AG08396 (cell line): ENCODE results near the gene ARHGEF11.
"Not testable (repeated sequence)": the region's sequence is repeated elsewhere in the genome, so short reads cannot be mapped to it uniquely, and the experiment has no call there.

Experiments
- DNase-seq: peaks from one replicate; pipeline ENCODE4 v3.0.0; 2012; ENCODE audit warnings: low spot score, mixed read lengths

The ARHGEF11 gene, protein sequence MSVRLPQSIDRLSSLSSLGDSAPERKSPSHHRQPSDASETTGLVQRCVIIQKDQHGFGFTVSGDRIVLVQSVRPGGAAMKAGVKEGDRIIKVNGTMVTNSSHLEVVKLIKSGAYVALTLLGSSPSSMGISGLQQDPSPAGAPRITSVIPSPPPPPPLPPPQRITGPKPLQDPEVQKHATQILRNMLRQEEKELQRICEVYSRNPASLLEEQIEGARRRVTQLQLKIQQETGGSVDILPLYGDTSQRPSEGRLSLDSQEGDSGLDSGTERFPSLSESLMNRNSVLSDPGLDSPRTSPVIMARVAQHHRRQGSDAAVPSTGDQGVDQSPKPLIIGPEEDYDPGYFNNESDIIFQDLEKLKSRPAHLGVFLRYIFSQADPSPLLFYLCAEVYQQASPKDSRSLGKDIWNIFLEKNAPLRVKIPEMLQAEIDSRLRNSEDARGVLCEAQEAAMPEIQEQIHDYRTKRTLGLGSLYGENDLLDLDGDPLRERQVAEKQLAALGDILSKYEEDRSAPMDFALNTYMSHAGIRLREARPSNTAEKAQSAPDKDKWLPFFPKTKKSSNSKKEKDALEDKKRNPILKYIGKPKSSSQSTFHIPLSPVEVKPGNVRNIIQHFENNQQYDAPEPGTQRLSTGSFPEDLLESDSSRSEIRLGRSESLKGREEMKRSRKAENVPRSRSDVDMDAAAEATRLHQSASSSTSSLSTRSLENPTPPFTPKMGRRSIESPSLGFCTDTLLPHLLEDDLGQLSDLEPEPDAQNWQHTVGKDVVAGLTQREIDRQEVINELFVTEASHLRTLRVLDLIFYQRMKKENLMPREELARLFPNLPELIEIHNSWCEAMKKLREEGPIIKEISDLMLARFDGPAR (N-terminal part only)

DNA sequence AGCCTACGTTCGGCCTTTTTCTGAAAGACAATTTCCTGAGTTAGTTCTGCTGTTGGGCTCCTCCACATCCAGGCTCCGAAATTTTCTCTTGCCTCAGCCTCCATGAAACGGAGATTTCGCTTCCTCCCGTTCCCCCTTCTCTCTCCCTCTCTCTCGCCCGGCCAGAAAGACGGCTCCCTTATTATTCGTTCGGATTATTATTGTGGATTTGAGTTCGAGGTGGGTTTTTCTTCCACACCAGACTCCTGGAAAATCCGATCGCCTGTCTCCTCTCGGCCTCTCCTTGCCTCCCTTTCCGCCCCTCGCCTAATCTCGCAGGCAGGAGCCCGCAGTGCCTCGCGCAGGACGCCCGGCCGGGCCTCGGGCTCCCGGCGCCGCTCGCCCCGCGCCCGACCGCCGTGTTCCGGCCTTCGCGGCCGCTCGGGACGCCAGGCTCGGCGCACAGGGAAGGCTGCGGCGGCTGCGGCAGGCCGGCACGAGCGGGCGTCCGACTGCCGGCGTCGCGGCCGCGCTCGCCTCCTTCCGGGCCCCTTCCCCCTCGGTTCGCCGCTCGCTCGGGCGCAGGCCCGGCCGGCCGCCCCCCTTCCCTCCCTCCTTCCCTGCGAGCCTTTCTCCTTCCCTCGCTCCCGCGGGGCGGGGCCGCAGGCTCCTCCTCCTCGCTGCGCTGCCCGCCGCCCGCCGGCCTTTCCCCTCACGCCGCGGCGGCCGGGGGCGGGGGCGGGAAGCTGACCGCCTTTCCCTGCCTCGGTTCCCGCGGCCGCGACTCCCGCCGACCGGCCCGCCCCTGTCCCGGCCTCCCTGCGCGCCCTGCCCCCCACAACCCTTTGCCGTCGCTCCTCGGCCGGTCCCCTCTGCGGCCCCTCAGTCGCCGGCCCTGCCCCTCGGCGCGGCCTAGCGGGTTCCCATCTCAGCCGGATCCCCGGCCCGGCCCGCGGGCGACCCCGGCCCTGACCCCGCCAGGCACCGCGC is at the start of gene ARHGEF11:
ARHGEF11 (minus strand) TSS at position 493 of the 969 bp plus-strand sequence. CDS start 1,412 bp downstream, outside the sequence.
- DNase-seq = peak; percentile 96

GRCh38 chr1:157095091-157095490 is 49.5 kb upstream of the ARHGEF11 start:
- no peak for DNase-seq

DNA sequence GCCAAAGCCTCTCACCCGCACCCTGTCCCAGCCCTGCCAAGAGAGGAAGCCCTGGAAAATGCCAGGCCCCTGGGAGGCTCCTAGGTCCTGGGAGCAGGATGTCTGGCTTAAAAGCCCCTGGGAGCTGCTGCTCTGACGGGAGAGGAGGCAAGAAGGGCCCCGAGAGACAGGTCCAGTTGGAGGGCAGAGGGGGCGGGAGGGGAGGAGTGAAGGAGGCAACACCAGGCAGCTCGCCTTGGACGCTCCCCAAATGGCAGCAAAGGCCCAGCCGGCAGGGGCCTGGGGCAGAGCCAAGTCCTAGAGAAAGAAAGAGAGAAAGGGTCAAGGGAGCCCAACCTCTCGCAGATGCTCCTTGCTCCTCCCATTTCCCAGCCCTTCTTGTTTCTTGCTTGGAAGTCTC is 47.3 kb upstream of the ARHGEF11 start:
- DNase-seq = peak; percentile 33

GRCh38 chr1:157091668-157092273 is 46.2 kb upstream of the ARHGEF11 start:
- DNase-seq = no peak

DNA sequence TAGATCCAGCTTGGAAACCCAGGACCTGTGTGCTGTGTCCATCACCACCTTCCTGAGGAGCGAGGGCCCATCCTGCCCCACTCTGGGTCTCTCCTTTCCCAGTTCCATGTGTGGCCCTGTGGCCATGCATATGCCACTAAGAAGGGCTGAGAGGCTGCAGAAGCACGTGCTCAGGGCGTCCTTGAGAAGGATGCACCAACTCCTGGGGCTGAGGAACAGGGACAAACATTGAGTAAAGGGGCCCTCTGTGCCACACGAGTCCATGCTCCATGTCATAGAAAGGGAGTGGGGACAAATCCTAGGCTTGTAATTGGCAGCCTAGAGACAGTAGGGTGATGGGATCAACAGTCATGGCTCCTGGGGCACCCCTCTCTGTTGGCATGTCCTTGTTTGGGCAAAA is 45.6 kb upstream of the ARHGEF11 start:
- no peak for DNase-seq

DNA sequence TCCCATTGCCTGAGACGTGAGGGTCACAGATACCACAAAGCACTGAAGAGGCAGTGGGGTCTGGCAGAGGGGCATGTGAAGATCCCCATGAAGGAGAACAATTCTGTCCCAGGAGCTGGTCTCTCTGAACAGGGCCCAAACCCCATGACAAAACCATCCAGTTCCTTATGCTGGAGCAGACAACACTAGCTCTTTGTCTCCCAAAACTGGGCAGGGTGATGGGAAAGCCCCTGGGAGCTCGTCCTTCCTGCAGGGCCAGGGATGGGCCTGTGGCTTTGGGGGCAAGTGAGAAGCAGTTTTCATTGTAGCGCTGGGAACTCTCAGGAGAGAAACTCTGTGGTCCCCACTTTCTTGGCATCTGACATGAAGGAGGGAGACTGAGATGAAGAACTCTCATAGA is 45.2 kb upstream of the ARHGEF11 start:
- no peak for DNase-seq

- peak; percentile 90 for DNase-seq
Measured at GRCh38 chr1:157090196-157090647, 44.7 kb upstream of the ARHGEF11 start.

DNA sequence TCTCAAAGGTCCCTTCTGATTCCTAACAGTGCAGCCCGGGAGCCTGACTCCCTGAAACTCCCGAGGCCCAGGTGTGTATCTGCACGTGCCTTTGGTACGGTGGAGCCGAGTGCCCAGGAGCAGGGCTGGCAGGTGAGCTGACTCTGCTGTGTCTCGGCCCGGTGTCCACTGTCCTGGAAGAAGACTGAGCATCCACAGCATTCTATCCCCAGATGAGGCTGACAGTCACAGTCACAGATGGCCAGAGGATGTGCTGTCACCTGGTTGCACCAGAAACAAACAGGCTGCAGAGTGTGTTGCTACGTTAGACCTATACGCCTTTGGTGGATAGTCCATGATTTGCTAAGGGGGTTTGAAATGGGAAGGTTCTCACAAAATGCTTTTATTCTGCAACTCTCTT is 44.2 kb upstream of the ARHGEF11 start:
- DNase-seq = no peak

GRCh38 chr1:157088607-157089006 is 43.1 kb upstream of the ARHGEF11 start:
- no peak for DNase-seq

DNA sequence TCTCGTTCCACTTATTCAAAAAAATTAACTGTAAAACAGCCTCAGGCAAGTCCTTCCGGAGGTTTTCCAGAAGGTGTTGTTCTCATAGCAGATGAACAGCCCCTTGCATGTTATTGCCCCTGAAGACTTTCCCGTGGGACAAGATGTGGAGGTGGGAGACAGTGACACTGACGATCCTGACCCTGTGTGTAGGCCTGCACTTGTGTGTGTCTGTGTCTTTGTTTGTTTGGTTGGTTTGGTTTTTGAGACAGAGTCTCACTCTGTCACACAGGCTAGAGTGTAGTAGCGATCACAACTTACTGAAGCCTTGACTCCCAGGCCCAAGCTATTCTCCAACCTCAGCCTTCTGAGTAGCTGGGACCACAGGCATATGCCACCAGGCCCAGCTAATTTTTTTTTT is 41.5 kb upstream of the ARHGEF11 start:
- no peak for DNase-seq

DNA sequence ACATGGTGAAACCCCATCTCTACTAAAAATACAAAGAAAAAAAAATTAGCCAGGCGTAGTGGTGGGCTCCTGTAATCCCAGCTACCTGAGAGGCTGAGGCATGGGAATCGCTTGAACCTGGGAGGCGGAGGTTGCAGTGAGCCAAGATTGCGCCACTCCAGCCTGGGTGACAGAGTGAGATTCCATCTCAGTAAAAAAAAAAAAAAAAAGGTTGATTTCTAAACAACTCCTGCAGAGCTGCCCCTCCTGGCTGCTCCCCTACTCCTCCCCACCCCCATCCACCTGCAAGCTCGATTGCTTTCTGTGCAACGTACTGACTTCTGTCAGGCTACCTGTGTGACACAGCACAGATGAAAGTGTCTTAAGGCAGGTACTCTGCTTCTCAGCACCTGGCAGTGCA is 40.8 kb upstream of the ARHGEF11 start:
- DNase-seq = no peak

DNA sequence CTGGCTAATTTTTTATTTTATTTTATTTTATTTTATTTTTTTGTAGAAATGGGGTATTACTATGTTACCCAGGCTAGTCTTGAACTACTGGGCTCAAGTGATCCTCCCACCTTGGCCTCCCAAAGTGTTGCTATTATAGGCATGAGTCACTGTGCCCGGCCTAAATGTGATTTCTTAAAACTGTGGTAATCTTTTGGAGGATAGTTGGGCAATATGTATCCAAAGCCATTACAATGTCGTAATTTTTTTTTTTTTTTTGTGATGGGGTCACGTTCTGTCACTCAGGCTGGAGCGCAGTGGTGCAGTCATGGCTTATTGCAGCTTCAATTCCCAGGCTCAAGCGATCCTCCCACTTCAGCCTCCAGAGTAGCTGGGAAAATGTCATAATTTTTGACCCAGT is 39.9 kb upstream of the ARHGEF11 start:
- no peak for DNase-seq

DNA sequence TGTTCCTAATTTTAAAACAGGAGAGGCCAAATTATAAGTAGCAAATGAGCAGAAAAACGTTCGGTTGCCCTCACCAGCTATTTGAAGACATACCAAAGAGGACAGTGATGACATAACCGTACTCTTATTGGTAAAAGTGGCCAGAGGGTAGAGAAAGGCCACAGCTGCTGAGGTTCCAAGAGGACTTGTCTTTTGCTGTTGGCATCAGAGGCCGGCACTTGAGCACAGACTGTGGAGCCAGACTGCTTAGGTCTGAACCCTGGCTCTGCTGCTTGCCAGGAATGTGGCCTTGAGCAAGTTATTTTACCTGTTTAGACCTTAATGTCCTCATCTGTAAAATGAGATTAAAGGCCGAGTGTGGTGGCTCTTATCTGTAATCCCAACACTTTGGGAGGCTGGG is 39.2 kb upstream of the ARHGEF11 start:
- no peak for DNase-seq

DNA sequence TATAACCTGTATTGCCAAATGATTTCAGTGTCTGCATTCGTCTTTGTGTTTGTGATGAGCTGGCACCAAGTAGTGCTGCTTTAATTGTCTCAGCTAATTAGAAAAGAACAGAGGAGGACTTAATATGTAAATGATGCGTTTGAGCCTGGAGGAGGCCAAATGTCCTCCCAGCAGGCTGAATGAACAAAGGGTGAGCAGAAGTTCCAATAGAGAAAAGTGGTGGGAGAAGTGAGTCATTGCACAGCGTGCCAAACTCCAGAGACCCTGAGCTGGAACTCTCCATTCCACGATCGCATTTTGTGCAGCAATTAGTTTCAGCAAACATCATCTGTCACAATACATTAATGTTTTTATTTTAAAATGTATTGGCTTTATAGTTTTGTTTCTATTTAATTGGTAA is 36.2 kb upstream of the ARHGEF11 start:
- no peak for DNase-seq

DNA sequence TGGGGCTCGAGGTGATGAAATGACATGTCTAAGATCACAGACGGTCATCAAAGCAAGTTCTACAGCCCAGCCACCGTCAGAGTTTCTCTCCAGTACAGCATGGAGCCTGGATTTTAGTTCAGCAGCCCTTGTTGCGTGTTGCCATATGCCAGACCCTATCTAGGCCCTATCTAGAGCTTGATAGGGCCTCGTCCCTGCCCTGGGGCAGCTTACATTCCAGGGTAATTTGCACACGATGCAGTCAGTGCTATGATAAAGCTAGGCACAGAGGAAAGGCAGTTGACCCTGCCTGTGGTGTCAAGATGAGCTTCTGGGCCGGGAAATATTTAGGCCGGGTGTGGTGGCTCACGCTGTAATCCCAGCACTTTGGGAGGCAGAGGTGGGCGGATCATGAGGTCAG is 35.2 kb upstream of the ARHGEF11 start:
- no peak for DNase-seq

DNA sequence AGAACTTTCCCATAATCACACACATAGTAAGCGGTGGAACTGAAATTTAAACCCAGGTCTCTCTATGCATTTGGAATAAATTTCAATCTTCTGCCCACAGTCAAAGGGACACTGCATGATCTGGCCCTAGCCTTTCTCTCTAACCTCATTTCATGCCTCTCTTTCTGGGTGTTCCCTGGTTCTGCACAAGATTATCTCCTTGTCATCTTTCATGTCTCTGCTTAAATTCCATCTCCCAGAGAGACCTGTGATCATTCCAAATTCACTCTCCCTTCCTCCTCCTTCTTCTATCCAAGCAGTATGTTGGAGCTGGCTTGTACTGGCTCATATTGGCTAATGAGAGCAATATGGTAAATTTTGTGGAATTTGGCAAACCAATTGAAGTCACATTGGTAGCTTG is 31.9 kb upstream of the ARHGEF11 start:
- DNase-seq = no peak

GRCh38 chr1:157073944-157074685 is 28.6 kb upstream of the ARHGEF11 start:
- peak; percentile 63 for DNase-seq

GRCh38 chr1:157069601-157070000 is 24.1 kb upstream of the ARHGEF11 start:
- no peak for DNase-seq

GRCh38 chr1:157059241-157059640 is 13.7 kb upstream of the ARHGEF11 start:
- DNase-seq = not testable (repeated sequence)

- no peak for DNase-seq
Measured at GRCh38 chr1:157056269-157056668, 10.7 kb upstream of the ARHGEF11 start.

- not testable (repeated sequence) for DNase-seq
Measured at GRCh38 chr1:157055729-157056128, 10.2 kb upstream of the ARHGEF11 start.
